ENCODE results near the gene HSD17B3.
"Not testable (repeated sequence)": the region's sequence is repeated elsewhere in the genome, so short reads cannot be mapped to it uniquely, and the experiment has no call there.

HSD17B3 gene

GRCh38 chr9:96305171-96305570 lies 3.2 kb upstream of the HSD17B3 start:
- no peak for DNase-seq

- DNase-seq, result no peak
These were observed 2.3 kb upstream of the HSD17B3 start for GRCh38 chr9:96304230-96304629.

- DNase-seq, result no peak
These were observed 2.2 kb downstream of the HSD17B3 start for GRCh38 chr9:96299823-96300222.

GRCh38 chr9:96294159-96294545 lies 7.8 kb downstream of the HSD17B3 start:
- no peak for DNase-seq

GRCh38 chr9:96293498-96294158 lies 8.3 kb downstream of the HSD17B3 start:
- no peak for DNase-seq

GRCh38 chr9:96289392-96289791 lies 12.6 kb downstream of the HSD17B3 start:
- DNase-seq, result no peak

GRCh38 chr9:96281641-96282040 lies 20.3 kb downstream of the HSD17B3 start:
- DNase-seq, result no peak

GRCh38 chr9:96279932-96280331 lies 22.0 kb downstream of the HSD17B3 start:
- no peak for DNase-seq

- DNase-seq, result no peak
These were observed 27.0 kb downstream of the HSD17B3 start for GRCh38 chr9:96274939-96275338.

- no peak for DNase-seq
These were observed 31.7 kb downstream of the HSD17B3 start for GRCh38 chr9:96270236-96270744.

- DNase-seq, result no peak
These were observed 43.0 kb downstream of the HSD17B3 start for GRCh38 chr9:96258967-96259366.

GRCh38 chr9:96256800-96257199 lies 45.2 kb downstream of the HSD17B3 start:
- no peak for DNase-seq

GRCh38 chr9:96255698-96256097 lies 46.3 kb downstream of the HSD17B3 start:
- DNase-seq, result no peak

- no peak for DNase-seq
These were observed 48.8 kb downstream of the HSD17B3 start for GRCh38 chr9:96253059-96253696.

GRCh38 chr9:96251451-96251850 lies 50.5 kb downstream of the HSD17B3 start:
- DNase-seq, result no peak

- DNase-seq, result no peak
These were observed 52.2 kb downstream of the HSD17B3 start for GRCh38 chr9:96249746-96250145.

GRCh38 chr9:96246267-96246671 lies 55.7 kb downstream of the HSD17B3 start:
- no peak for DNase-seq

- no peak for DNase-seq
These were observed 56.6 kb downstream of the HSD17B3 start for GRCh38 chr9:96245399-96245798.

GRCh38 chr9:96243778-96244177 lies 58.2 kb downstream of the HSD17B3 start:
- DNase-seq, result no peak

- DNase-seq, result no peak
These were observed 59.2 kb downstream of the HSD17B3 start for GRCh38 chr9:96242811-96243210.

GRCh38 chr9:96241391-96241809 lies 60.6 kb downstream of the HSD17B3 start:
- DNase-seq, result no peak

- no peak for DNase-seq
These were observed 65.0 kb downstream of the HSD17B3 start for GRCh38 chr9:96236854-96237550.

- not testable (repeated sequence) for DNase-seq
These were observed 65.6 kb downstream of the HSD17B3 start for GRCh38 chr9:96236337-96236736.
